Measurements from ENCODE around the gene HS3ST5.

- TF ChIP-seq CTCF (IDR thresholded peaks at IDR 0.05) (no peak), POLR2AphosphoS5 (IDR thresholded peaks at IDR 0.05; ENCODE audit: insufficient read depth in 1 of 2, low read depth in 1 of 2) (no peak)
These were observed 55.4 kb downstream of the HS3ST5 start for GRCh38 chr6:114287461-114287860.
